ENCODE measurements around the gene CNTLN. TPM values are rescaled to one million over a fixed set of nuclear protein-coding genes. Genes with fewer than 3 reads are reported as not detected.

CNTLN gene
- total and polyA plus RNA-seq, 2 of the 8 experiments (the other 6 are each of a cell fraction or from before 2014, with no cell fraction given), result 4.8 to 10.8 TPM

- WGBS, 2 experiments (ENCODE audit: extremely low coverage in 1 of 2, insufficient coverage in 1 of 2, insufficient read length in 1 of 2, insufficient replicate concordance in 2 of 2, low coverage in 1 of 2, low lambda C conversion rate in 2 of 2, missing lambda C conversion rate in 1 of 2), result 0% methylated on average over 1 of the region's 1 CpG; no CpG with 5 or more reads in 1 of the 2 experiments
Measured at GRCh38 chr9:17389026-17389425, 254.2 kb downstream of the CNTLN start.

More at GRCh38 chr9:17389026-17389425, 254.2 kb downstream of the CNTLN start:
- Histone ChIP-seq H3K14ac (ENCODE audit: insufficient read length) (no peak overlapping the region), H3K18ac (ENCODE audit: extremely low read depth, low read length) (no peak overlapping the region), H2BK20ac (ENCODE audit: low read length) (no peak overlapping the region), H3K56ac (replicated peaks; ENCODE audit: insufficient read length, low read depth, low read length) (no peak overlapping the region), H4K5ac (ENCODE audit: insufficient read length, low read depth, low read length) (no peak overlapping the region), H2BK12ac (ENCODE audit: low read depth, low read length) (no peak overlapping the region), H3K23ac (ENCODE audit: insufficient read length) (no peak overlapping the region), H3K23me2 (ENCODE audit: low read depth, low read length) (no peaks in the 10 kb centered on the region), H4K8ac (ENCODE audit: extremely low read depth, insufficient read depth, low read length) (no peak overlapping the region), H4K20me1 (replicated peaks in 1 of 2; ENCODE audit: control insufficient read depth in 1 of 2, insufficient read depth in 2 of 2, low read length in 2 of 2) (no peaks in the 10 kb centered on the region), H2AFZ (ENCODE audit: low read length) (no peak overlapping the region), H4K91ac (replicated peaks; ENCODE audit: insufficient read length, low read length) (no peak overlapping the region), H3K36me3 (ENCODE audit: control insufficient read depth in 2 of 4, insufficient read depth in 4 of 4, low read length in 3 of 4) (no peaks in the 10 kb centered on the region), H3K4me1 (replicated peaks in 1 of 4; ENCODE audit: control insufficient read depth in 3 of 4, insufficient read depth in 4 of 4, low read length in 3 of 4) (peaks cover 0 to 3% (median 0%) of the 10 kb centered on the region in 4 experiments; a peak in 1 of 7 replicates), H3K9ac (replicated peaks in 1 of 4; ENCODE audit: extremely low read depth in 1 of 4, low read depth in 3 of 4, low read length in 3 of 4) (no peak overlapping the region), H3K27ac (ENCODE audit: low read depth, low read length) (no peak overlapping the region), H3K79me1 (ENCODE audit: low read depth, low read length) (no peaks in the 10 kb centered on the region), H3K9me3 (ENCODE audit: insufficient read depth in 2 of 2, low read depth in 1 of 2, low read length in 1 of 2) (no peaks in the 10 kb centered on the region), H2AK5ac (ENCODE audit: low read depth, low read length) (no peak overlapping the region), H3K79me2 (ENCODE audit: control insufficient read depth in 1 of 2, insufficient read depth in 2 of 2, low read length in 2 of 2) (no peaks in the 10 kb centered on the region), H3K4ac (replicated peaks; ENCODE audit: insufficient read length, low read depth, low read length) (no peak overlapping the region), H3K27me3 (replicated peaks in 1 of 4; ENCODE audit: control insufficient read depth in 3 of 4, extremely low read depth in 1 of 4, insufficient read depth in 3 of 4, low read length in 3 of 4) (no peaks in the 10 kb centered on the region), H2BK120ac (replicated peaks; ENCODE audit: low read depth, low read length) (no peak overlapping the region), H2BK15ac (ENCODE audit: low read length) (no peak overlapping the region), H3K4me2 (ENCODE audit: insufficient read depth in 1 of 2, low read depth in 2 of 2, low read length in 2 of 2) (no peak overlapping the region), H2BK5ac (ENCODE audit: low read depth, low read length) (no peak overlapping the region), H3K4me3 (ENCODE audit: extremely low read depth in 1 of 4, insufficient read depth in 2 of 4, low read depth in 3 of 4, low read length in 4 of 4) (no peak overlapping the region)
- CTCF ChIA-PET (ENCODE audit: partially characterized antibody), result no interaction called here
- DNase-seq (ENCODE audit: low read depth in 1 of 2, low spot score in 2 of 2) (no peak), FAIRE-seq (no peak)
- TF ChIP-seq RXRA (IDR thresholded peaks at IDR 0.05; ENCODE audit: insufficient read depth, low read depth, low read length) (no peak), CTCF (IDR thresholded peaks at IDR 0.05; ENCODE audit: control extremely low read depth in 1 of 3, insufficient read depth in 1 of 3, low read depth in 1 of 3, low read length in 3 of 3) (no peak), SP4 (IDR thresholded peaks at IDR 0.05; ENCODE audit: low read length) (no peak), NRF1 (IDR thresholded peaks at IDR 0.05; ENCODE audit: low read depth, low read length) (no peak), ATF3 (IDR thresholded peaks at IDR 0.05; ENCODE audit: insufficient read depth, low read depth, low read length) (no peak)
- POLR2A ChIA-PET (ENCODE audit: partially characterized antibody), result no interaction called here
